Mesenchymal stem cell (in vitro differentiated cells and primary cell): ENCODE measurements around the gene ZBTB16.
A peak's percentile ranks its signal among the peaks of the same experiment; 100 is the strongest.

ENCODE experiments used
- DNase-seq: peaks from one replicate; pipeline ENCODE4 v3.0.0-alpha.2; 2013
- H2AFZ ChIP-seq: one replicate; pipeline ENCODE4 v1.6.1; 2013; ENCODE audit warnings: low read depth, mild to moderate bottlenecking, control low read depth, inconsistent platforms, low read length, moderate library complexity
- H2AK5ac ChIP-seq: 2 replicates; pipeline ENCODE4 v1.6.1; 2013; ENCODE audit warnings: low read length, moderate library complexity, mild to moderate bottlenecking, inconsistent platforms; ENCODE audit not compliant: severe bottlenecking
- H2BK120ac ChIP-seq: one replicate; pipeline ENCODE4 v1.6.1; 2013; ENCODE audit warnings: low read depth, mild to moderate bottlenecking, inconsistent platforms, low read length, moderate library complexity
- H2BK12ac ChIP-seq, 2 experiments: one replicate each; pipeline ENCODE4 v1.6.1; 2013; ENCODE audit warnings: inconsistent platforms in 2 of 2, low read length in 2 of 2, mild to moderate bottlenecking in 2 of 2, moderate library complexity in 2 of 2, control low read depth in 1 of 2
- H2BK15ac ChIP-seq: one replicate; pipeline ENCODE4 v1.6.1; 2013; ENCODE audit warnings: mild to moderate bottlenecking, low read depth, inconsistent platforms; ENCODE audit not compliant: poor library complexity, severe bottlenecking
- H2BK5ac ChIP-seq: 2 replicates; pipeline ENCODE4 v1.6.1; 2013; ENCODE audit warnings: low read depth, mild to moderate bottlenecking, low read length, control low read depth, inconsistent platforms; ENCODE audit not compliant: poor library complexity, severe bottlenecking
- H3K14ac ChIP-seq, 2 experiments: one replicate each; pipeline ENCODE4 v1.6.1; 2013; ENCODE audit warnings: inconsistent platforms in 2 of 2, low read length in 2 of 2, control low read depth in 1 of 2, mild to moderate bottlenecking in 1 of 2, moderate library complexity in 1 of 2
- H3K18ac ChIP-seq, 2 experiments: one replicate each; pipeline ENCODE4 v1.6.1; 2013; ENCODE audit warnings: inconsistent platforms in 2 of 2, low read length in 2 of 2, control low read depth in 1 of 2, low read depth in 1 of 2, mild to moderate bottlenecking in 1 of 2
- H3K23ac ChIP-seq, 2 experiments: one replicate each; pipeline ENCODE4 v1.6.1; 2013; ENCODE audit warnings: inconsistent platforms in 2 of 2, low read length in 2 of 2, mild to moderate bottlenecking in 2 of 2, moderate library complexity in 2 of 2, control low read depth in 1 of 2
- H3K27ac ChIP-seq: 2 replicates; pipeline ENCODE4 v1.5.1; 2013; ENCODE audit warnings: mild to moderate bottlenecking, moderate library complexity, low read length, control low read depth, inconsistent platforms; ENCODE audit not compliant: poor library complexity, severe bottlenecking
- H3K27me3 ChIP-seq, 2 experiments: 2 replicates each; pipeline versions ENCODE4 v1.6.1 to v1.7.0; 2013; ENCODE audit warnings: low read length in 2 of 2, mild to moderate bottlenecking in 2 of 2, moderate library complexity in 2 of 2, control low read depth in 1 of 2, inconsistent platforms in 1 of 2; ENCODE audit not compliant: control insufficient read depth in 1 of 2, insufficient read depth in 1 of 2
- H3K36me3 ChIP-seq, 2 experiments: 2 replicates each; pipeline versions ENCODE4 v1.6.1 to v1.7.0; 2013; ENCODE audit warnings: low read length in 2 of 2, control low read depth in 1 of 2, inconsistent platforms in 1 of 2, low read depth in 1 of 2, mild to moderate bottlenecking in 1 of 2; ENCODE audit not compliant: insufficient read depth in 2 of 2, control insufficient read depth in 1 of 2
- H3K4ac ChIP-seq, 2 experiments: one replicate each; pipeline ENCODE4 v1.6.1; 2013; ENCODE audit warnings: inconsistent platforms in 2 of 2, low read length in 2 of 2, mild to moderate bottlenecking in 2 of 2, moderate library complexity in 2 of 2, control low read depth in 1 of 2, low read depth in 1 of 2
- H3K4me1 ChIP-seq: 2 replicates; pipeline ENCODE4 v1.6.1; 2013; ENCODE audit warnings: low read depth, low read length, control low read depth; ENCODE audit not compliant: control insufficient read depth, insufficient read depth
- H3K4me2 ChIP-seq: 2 replicates; pipeline ENCODE4 v1.6.1; 2013; ENCODE audit warnings: low read length, mild to moderate bottlenecking, inconsistent platforms; ENCODE audit not compliant: poor library complexity, severe bottlenecking
- H3K4me3 ChIP-seq, 2 experiments: 2 replicates each; pipeline versions ENCODE4 v1.5.1 to v1.7.0; 2013; ENCODE audit warnings: low read length in 2 of 2, mild to moderate bottlenecking in 2 of 2, control low read depth in 1 of 2, low read depth in 1 of 2; ENCODE audit not compliant: insufficient read depth in 1 of 2
- H3K79me1 ChIP-seq: replicated peaks from 2 replicates; pipeline ENCODE4 v1.6.1; 2013; ENCODE audit warnings: mild to moderate bottlenecking, control low read depth, low read length, inconsistent platforms; ENCODE audit not compliant: poor library complexity, severe bottlenecking
- H3K9ac ChIP-seq: 2 replicates; pipeline ENCODE4 v1.7.0; 2013; ENCODE audit warnings: mild to moderate bottlenecking, low read length, moderate library complexity
- H3K9me3 ChIP-seq: 2 replicates; pipeline ENCODE4 v1.7.0; 2013; ENCODE audit warnings: mild to moderate bottlenecking, low read length; ENCODE audit not compliant: control insufficient read depth
- H4K8ac ChIP-seq: one replicate; pipeline ENCODE4 v1.6.1; 2013; ENCODE audit warnings: inconsistent platforms, mild to moderate bottlenecking, low read length, moderate library complexity
- H4K91ac ChIP-seq: one replicate; pipeline ENCODE4 v1.6.1; 2013; ENCODE audit warnings: mild to moderate bottlenecking, low read length, inconsistent platforms
- WGBS: methylation state at CpG from one replicate; pipeline ENCODE4 v1.1.7; 2013; ENCODE audit warnings: mixed read lengths; 5-methylcytosine and 5-hydroxymethylcytosine counted together

ZBTB16 gene

DNA sequence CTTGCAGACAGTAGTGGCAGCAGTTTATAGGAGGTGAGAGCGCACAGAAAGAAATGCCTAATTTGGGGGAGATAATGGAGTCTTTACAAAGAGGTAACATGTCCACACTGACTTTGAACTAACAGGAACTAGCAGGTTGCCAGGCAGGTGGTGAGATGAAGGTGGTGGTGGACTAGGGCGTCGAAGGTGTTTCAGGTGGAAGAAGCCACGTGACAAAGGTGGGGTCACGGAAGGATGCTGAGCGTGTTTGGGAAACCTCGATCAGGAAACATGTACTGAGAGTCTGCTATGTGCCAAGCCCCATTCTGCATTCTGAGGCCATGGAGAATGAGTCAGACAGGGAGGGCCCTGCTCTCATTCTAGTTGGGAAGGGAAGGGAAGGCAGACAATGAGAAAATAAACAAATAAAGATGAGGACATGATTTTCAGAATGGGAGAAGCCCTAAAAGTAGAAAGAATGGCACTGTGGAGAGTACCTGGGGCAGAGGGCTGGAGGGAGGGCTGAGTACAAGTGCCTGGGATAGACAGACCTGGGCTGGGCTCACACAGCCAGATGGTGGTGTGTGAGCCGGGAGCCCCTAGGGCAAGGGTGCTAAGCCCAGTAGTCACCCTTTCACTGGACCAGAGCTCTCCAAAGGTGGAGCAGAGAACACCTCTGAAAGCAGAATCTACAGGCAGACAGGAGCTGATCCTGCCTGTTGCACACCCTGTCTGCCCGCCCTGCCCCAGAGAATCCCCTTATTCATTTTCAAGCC is 220.5 kb downstream of the ZBTB16 start:
- 74% methylated on average over 8 of the region's 9 CpGs for WGBS

DNA sequence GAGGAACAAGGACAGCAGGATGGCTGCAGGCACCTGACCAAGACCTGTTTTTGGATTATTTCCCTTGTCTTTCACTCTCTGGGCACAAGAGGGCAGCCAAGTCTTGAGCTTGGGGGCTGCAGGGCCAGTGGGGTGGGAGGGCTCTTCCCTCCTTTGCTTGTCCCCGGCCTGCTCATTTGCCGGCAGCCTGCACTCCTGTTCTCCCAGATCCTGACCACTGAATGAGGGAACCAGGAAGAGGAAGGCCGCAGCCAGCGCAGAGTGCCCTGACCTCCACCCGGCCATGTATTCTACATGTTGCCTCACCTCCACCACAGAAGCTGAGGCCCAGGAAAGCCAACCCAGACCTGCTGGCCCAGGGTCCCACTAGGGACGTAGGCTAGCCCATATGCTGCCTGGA is 221.2 kb downstream of the ZBTB16 start:
- peak overlapping the region; percentile 82 for H3K9ac ChIP-seq
- no peak overlapping the region for H2BK5ac ChIP-seq
- no peaks in the 10 kb centered on the region for H3K9me3 ChIP-seq
- peaks cover 8 to 9% of the 10 kb centered on the region in 2 experiments for H3K27me3 ChIP-seq
- H3K18ac ChIP-seq = peak overlapping the region; percentile 35 to 93
- H2BK12ac ChIP-seq = peak overlapping the region; percentile 2 to 91
- H2AK5ac ChIP-seq = peak overlapping the region; percentile 64
- peak overlapping the region; percentile 31 for H3K27ac ChIP-seq
- peak overlapping the region; percentile 96 for H4K8ac ChIP-seq
- no peaks in the 10 kb centered on the region for H3K79me1 ChIP-seq
- no peaks in the 10 kb centered on the region for H3K36me3 ChIP-seq
- H2BK15ac ChIP-seq = no peak overlapping the region
- no peak overlapping the region for H3K23ac ChIP-seq
- peak overlapping the region; percentile 26 to 52 for H3K4ac ChIP-seq
- peak; percentile 94 for DNase-seq
- peak overlapping the region; percentile 58 for H4K91ac ChIP-seq
- peak overlapping the region; percentile 1 for H2BK120ac ChIP-seq
- H3K4me1 ChIP-seq = peaks cover 15% of the 10 kb centered on the region
- WGBS = 19% methylated on average over 5 of the region's 6 CpGs
- peak overlapping the region in 1 of 2 experiments; percentile 11 for H3K4me3 ChIP-seq
- H3K4me2 ChIP-seq = no peak overlapping the region
- H2AFZ ChIP-seq = peak overlapping the region; percentile 84
- H3K14ac ChIP-seq = no peak overlapping the region

More for the DNA sequence above, 220.5 kb downstream of the ZBTB16 start:
- Histone ChIP-seq H2AK5ac (peak overlapping the region; percentile 11), H3K23ac (no peak overlapping the region), H3K27ac (no peak overlapping the region), H3K27me3 (peaks cover 16 to 17% of the 10 kb centered on the region in 2 experiments), H3K36me3 (no peaks in the 10 kb centered on the region), H3K4me3 (no peak overlapping the region), H3K4me2 (no peak overlapping the region), H2BK5ac (no peak overlapping the region), H3K14ac (no peak overlapping the region), H4K8ac (peak overlapping the region; percentile 22), H2BK12ac (peak overlapping the region in 1 of 2 experiments; percentile 18), H3K4ac (no peak overlapping the region), H3K79me1 (no peaks in the 10 kb centered on the region), H4K91ac (no peak overlapping the region), H3K9me3 (no peaks in the 10 kb centered on the region), H2AFZ (no peak overlapping the region), H3K18ac (no peak overlapping the region), H3K4me1 (peaks cover 11% of the 10 kb centered on the region), H2BK120ac (no peak overlapping the region), H2BK15ac (no peak overlapping the region), H3K9ac (peak overlapping the region; percentile 70)
- peak; percentile 54 for DNase-seq

DNA sequence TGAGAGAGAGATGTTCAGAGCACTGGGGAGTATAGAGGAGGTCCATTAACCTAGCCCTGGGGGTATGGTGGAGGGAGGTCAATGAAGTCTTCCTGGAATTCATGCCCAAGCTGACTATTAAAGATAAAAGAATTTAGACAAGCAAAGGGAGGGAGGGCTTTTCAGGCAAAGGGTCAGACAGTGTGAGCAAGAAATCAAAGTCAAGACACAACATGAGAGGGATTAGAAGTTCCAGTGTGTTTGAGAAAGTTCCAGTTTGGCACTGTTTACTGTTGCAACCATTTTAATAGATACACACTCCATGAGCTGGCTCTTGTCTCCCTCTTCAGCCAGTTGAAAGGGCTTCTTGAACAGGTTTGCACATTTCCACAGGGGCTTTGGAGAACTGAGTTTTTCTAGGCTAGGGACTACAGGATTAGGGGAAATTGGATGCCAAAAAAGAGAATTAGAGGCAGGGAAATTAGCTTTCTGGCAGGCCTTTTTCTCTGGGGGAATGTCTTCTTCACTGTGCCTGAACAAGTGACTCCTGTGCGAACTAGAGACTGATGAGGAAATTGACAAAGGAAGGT is 222.0 kb downstream of the ZBTB16 start:
- H3K79me1 ChIP-seq = no peaks in the 10 kb centered on the region
- peak overlapping the region in 1 of 2 experiments; percentile 35 for H3K18ac ChIP-seq

DNA sequence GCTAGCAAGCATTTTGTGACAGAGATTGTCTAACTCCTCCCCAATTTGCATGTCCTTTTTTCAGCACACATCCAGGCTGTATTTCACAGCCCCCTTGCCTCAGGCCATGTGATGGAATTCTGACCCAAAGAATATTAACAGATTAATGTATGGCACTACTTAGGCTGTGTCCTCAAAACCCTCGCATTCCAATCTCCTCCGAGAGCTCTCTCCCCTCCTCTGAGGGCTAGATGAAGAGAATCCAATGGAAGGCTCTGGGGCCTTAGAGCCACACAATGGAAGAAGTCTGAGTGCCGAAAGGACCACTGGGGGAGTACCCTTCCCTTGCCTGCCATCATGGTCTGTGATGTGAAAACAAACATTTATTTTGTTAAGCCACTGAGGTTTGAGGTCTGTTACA is 223.0 kb downstream of the ZBTB16 start:
- H3K9ac ChIP-seq = no peak overlapping the region
- H3K9me3 ChIP-seq = no peaks in the 10 kb centered on the region
- no peak overlapping the region for H2BK15ac ChIP-seq
- H2BK120ac ChIP-seq = no peak overlapping the region
- peak overlapping the region in 1 of 2 experiments; percentile 16 for H2BK12ac ChIP-seq
- no peak overlapping the region for H3K4me2 ChIP-seq
- no peak overlapping the region for H3K4ac ChIP-seq
- H4K91ac ChIP-seq = no peak overlapping the region
- no peak overlapping the region for H3K23ac ChIP-seq
- H2BK5ac ChIP-seq = no peak overlapping the region
- H3K18ac ChIP-seq = peak overlapping the region; percentile 19 to 68
- H3K27me3 ChIP-seq = no peaks in the 10 kb centered on the region
- whole genome bisulfite sequencing = 97% methylated on average over 3 of the region's 3 CpGs
- H4K8ac ChIP-seq = no peak overlapping the region
- peak overlapping the region; percentile 87 for H2AK5ac ChIP-seq
- H3K14ac ChIP-seq = no peak overlapping the region
- no peak for DNase-seq
- H3K79me1 ChIP-seq = no peaks in the 10 kb centered on the region
- H3K4me3 ChIP-seq = no peak overlapping the region
- no peaks in the 10 kb centered on the region for H3K36me3 ChIP-seq
- peaks cover 16% of the 10 kb centered on the region for H3K4me1 ChIP-seq
- no peak overlapping the region for H3K27ac ChIP-seq
- H2AFZ ChIP-seq = peak overlapping the region; percentile 24

More for the DNA sequence above, 222.0 kb downstream of the ZBTB16 start:
- no peak overlapping the region for H2BK120ac ChIP-seq
- no peak overlapping the region for H2BK15ac ChIP-seq
- no peak overlapping the region for H4K91ac ChIP-seq
- no peak for DNase-seq
- H3K4ac ChIP-seq = peak overlapping the region; percentile 26 to 52
- peaks cover 3% of the 10 kb centered on the region in 2 experiments for H3K27me3 ChIP-seq
- no peak overlapping the region for H3K4me2 ChIP-seq
- H2BK12ac ChIP-seq = peak overlapping the region; percentile 2 to 91
- WGBS = 100% methylated on average over 1 of the region's 1 CpG
- no peak overlapping the region for H2BK5ac ChIP-seq
- H2AFZ ChIP-seq = no peak overlapping the region
- no peaks in the 10 kb centered on the region for H3K36me3 ChIP-seq
- H3K27ac ChIP-seq = no peak overlapping the region
- peak overlapping the region; percentile 64 for H2AK5ac ChIP-seq
- H3K9me3 ChIP-seq = no peaks in the 10 kb centered on the region
- H3K4me1 ChIP-seq = peaks cover 16% of the 10 kb centered on the region
- H4K8ac ChIP-seq = peak overlapping the region; percentile 96
- peak overlapping the region; percentile 82 for H3K9ac ChIP-seq
- H3K4me3 ChIP-seq = no peak overlapping the region
- no peak overlapping the region for H3K23ac ChIP-seq
- H3K14ac ChIP-seq = no peak overlapping the region
